GM11168 (cell line): ENCODE results near the gene HTRA3.

Experiments used
- in situ Hi-C: fragments of 300-500 bp; cut with MboI; formaldehyde crosslinking; loops from one replicate; pipeline ENCODE4 v1.12.0; 2022; ENCODE audit warnings: low sequenced_read_pairs; ENCODE audit not compliant: unreplicated experiment

The HTRA3 gene

DNA sequence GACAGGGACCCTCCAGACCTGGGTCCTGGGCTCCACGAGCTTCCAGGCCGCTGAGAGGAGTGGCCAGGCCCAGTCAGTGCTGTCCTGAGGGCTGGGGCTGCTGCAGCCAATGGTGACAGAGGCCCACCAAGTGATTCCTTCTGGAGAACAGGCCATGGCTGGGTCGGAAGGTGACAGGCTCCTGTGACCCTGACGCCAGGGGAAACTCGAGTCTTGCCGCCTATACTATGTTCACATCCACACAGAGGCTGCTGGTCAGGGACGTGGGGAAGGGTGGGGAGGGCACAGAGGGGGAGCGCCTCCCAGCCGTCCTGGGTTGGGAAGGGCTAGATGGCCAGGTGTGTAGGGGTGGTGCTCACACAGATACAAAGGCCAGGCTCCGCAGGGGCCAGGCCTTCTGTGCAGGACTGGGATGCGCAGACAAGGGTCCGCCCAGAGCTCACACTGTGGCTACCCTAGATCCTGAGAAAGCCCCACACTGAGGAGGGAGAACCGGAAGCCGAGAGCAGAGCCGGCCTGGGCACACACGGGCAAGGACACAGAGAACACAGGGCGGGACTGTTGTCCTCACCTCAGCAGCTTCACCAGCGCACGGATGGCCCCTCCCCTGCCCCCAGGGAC is 81.4 kb downstream of the HTRA3 start:
- in situ Hi-C loops = no loop called here

DNA sequence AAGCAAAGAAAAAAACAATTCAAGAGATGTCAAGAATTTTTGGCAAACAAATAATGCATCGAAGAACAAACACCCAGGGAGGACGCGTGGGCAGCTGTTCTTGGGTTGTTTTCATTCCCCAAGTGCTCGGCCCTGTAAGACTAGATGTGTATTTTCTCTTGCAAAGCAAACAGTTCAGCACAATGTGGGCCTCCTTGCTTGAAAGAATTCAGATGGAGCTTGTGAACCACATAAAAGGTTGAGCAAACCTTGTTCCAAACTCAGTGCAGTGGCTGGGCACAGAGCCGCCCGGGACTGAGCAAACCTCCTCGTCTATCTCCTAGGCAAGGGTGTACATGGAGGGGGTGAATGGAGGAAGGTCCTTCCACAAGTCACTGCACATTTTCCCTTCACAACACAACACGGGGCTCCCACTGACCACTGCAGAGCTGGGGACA is 82.4 kb downstream of the HTRA3 start:
- in situ Hi-C loops = no loop called here

DNA sequence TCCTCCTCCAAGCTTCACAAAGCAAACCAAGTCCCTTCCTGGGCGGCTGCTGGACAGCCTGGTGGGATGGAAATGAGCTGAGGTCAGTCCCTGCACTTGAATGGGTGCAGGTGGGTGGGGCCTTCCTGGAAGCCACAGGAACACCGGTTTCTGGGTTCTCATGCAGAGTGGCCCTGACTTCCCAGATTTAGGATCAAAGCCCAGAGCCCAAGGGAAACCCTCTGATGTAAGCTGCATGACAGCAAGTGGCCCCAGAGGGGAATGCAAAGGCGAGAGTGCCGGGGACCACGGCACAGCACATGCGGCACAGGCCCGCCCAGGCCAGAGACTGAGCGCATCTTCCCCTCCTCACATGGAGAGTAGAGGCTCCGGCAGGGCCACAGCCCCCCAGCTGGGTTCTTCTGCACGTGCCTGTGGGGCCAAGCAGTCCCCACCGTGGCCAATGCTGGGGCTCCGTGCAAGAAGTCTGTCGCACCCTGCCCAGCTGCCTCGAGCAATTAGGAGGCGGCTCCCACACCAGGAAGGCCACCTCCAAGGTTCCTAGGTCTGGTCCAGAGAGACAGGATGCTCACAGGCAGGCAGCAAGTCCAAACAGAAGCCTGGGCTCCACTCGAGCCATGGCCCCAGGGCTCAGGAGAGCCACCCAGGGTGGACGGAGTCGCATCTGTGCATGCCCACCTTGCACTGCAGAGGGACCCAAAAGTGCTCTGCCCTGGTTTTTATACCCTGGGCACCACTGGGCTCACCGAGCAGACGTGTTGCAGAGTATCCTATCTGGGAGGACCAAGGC is 83.0 kb downstream of the HTRA3 start:
- in situ Hi-C loops = no loop called here

DNA sequence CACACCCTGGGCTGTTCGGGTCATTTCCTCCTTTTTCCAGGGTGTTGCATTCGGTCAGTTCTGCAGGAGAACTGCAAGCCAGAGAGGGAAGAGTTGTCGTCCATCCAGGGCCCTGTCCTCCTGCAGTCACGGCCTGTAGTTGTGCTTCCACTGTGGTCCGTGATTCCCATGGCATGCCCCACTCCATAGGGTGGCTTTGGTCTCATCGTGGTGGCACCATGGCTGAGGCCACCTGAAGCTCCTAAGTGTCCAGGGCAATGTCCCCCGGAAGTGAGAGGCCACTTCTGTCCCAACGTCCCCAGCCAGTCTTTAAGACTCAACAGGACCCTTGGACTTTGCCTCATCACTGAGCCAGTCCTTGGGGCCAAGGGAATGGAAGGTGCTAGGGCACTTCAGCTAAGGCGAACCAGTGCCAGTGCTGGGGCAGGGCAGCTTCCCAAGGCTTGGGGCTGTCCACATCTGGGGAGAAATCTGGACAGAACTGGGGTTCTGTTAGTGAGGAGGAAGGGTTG is 83.7 kb downstream of the HTRA3 start:
- in situ Hi-C loops = no loop called here

DNA sequence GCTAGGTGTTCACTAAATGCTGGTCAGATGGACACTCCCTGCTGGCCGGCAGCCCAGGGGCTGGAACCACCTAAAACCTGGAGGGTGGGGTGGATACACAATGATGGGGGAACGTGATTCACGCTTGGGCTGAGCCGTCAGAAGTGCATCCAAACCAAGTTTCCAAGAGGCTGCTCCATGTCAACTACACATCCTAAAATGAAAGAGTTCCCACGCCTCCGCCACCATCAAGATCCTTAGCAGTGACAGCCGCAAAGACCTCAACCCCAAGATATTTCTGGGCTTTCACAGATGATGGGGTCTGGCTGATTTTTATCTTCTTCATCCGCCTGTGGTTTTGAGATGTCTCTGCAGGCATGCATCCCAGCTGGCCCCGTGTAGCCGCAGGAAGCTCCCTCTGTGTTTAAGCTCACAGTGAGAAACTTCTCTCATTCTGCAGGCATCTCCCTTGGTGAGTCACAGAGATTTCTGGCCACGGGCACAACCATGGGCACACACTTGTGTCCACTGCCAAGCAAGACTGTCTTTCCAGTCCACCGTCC is 84.4 kb downstream of the HTRA3 start:
- in situ Hi-C loops = no loop called here

DNA sequence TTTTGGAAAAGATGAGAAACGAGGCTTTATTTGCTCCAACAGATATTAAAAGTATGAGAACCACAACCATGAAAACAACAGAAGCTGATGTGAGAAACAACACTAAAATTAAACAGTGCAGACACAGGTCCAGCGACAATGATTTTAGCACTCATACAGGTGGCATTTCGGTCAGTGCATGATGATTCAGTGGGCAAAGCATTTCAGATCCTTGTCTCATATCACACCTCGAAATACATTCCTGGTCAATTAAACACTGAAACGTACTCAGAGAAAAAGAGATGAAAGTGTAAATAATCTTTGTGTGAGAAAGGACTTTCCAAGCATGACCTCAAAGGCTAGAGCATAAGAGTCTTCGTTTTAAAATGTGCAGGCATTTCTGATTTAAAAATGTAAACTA is 85.8 kb downstream of the HTRA3 start:
- in situ Hi-C loops = no loop called here

DNA sequence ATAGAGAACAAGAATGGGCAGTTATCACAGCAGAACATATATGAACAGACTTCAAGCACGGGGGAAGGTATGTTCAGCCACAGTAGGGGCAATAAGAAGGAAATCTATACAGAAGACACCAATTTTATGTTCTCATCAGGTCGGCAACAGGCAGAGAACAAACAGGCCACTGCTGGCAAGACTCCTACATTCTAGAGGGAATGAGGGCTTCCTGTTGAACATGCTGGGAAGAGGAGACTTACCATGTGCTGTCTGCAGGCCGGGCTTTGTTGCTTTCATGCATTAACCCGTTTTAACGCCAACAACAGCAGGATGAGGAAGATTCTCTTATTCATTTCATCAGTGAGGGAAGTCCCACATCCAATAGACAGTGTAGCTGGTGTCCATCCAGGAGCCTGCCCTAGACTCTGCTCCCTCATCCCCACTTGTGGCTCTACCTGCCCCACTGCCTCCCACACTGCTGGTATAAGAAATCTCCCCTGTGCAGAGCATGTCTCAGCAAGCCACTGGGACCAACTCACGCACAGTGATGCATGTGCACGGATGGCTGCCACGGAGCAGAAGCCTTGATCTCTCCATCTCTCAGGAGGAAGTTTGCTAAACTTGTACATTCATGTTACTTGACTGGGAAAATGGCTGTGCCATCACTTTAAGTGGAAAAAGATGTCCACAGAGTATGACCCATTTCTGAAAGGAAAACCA is 86.5 kb downstream of the HTRA3 start:
- in situ Hi-C loops = no loop called here
